COLO668 (cell line): Measurements from ENCODE around the gene ITGB5.

ENCODE experiments used
- DNase-seq: peaks from one replicate; lab custom pipeline; 2025; ENCODE audit not compliant: unreplicated experiment; lab: John Stamatoyannopoulos, UW

The ITGB5 gene

GRCh38 chr3:124815781-124816180, 71.4 kb downstream of the ITGB5 start:
- DNase-seq, result no peak

DNA sequence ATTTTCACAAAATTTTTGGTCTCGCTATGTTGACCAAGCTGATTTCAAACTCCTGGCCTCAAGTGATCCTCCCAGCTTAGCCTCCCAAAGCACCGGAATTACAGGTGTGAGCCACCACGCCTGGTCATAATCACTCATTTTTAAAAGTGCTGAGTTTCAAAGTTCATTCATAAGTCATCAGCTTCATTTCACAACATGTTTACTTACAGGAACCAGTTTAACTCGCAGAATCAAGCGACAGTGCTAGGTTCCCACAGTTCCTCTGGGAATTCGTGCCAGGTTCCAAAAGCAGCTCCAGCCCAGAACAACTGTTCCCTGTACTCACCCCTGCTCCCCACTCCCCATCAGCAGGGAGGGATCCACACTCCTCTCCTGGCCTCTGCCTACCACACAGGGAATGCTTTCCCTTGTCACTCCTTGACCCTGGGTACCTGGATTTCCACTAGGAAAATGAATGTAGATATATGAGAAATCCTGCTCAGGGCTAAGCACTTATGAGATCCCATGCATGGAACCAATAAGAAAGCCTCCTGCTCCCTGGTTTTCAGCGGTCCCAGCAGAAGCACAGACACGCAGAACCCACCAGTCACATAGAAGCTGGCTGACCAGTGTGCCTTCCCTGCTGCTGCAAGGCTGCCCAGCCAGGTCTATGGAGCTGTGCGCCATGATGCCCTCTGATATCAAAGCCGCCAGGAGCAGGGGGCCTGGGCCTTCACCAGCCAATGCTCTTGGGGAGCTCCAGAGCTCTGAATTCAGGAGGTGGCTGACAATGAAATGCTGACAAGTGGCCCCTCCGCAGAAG, 72.3 kb downstream of the ITGB5 start:
- DNase-seq, result no peak

DNA sequence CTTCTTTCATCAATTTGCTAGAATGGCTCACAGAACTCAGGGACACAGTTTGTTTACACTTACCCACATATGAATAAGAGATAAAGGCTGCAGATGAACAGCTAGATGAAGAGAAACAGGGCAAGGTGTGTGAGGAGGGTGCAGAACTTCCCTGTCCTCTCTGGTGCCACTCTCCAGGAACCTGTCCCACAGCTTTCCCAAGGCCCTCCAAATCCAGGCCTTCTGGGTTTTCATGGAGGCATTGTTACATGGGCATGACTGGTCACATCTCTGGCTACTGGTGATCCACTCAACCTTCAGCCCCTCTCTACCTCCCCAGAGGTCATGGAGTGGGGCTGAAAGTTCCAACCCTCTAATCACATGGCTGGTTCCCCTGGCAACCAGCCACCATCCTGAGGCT, 73.6 kb downstream of the ITGB5 start:
- DNase-seq, result no peak

GRCh38 chr3:124812291-124813265, 74.6 kb downstream of the ITGB5 start:
- DNase-seq, result peak; percentile 63

GRCh38 chr3:124811436-124811835, 75.7 kb downstream of the ITGB5 start:
- DNase-seq, result no peak

DNA sequence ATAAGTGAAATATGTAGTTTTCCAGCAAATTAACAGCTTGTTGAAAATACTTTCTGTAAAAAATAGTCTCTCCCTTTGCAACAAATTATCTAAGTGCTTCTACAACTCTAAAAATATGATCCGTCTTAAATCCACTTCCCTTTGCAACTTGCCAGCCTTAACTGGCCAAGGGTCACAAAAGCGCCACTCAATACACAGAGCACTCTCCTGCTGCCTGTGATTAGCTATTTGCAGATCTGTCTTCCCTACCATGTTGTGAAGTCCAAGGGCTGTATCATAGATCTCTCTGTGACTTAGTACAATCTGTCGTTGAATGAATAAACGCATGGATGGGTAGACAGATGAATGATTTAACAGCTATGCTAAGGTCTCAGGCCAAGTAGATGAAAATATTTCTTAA, 76.2 kb downstream of the ITGB5 start:
- DNase-seq, result no peak

DNA sequence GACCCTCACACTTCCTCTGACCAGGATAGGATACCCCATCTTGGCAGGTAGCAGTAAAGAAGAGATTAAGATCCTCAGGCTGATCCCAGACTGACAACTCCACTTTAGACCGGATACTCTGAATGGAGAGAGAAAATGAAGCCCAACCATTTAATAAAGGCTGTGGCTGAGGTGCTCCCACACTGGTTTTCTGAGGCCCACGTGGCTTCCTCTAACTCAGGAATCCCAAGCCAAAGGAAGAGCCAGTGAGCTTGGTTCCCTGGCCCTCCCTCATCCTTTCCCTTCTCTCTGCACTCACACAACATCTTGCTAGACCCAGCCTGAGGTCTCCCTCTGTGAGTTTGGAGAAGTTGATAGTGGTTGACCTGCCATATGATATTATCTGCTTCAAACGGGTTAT, 78.1 kb downstream of the ITGB5 start:
- no peak for DNase-seq

DNA sequence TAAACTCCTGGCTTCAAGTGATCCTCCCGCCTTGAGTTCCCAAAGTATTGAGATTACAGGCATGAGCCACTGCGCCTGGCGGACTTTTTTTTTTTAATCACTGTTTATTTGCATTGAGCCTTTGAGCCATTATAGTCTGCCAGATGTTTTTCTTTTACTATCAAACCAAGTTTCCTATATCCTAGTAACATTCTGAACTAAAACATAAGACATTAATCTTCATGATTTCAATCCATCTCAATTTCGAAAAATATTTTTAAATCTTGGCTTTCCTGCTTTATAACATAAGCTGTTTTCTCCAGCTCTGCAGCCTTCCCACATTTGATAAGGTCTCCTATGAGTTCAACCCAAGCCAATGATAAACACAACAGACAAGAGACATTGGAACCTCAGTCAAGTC, 81.5 kb downstream of the ITGB5 start:
- no peak for DNase-seq

DNA sequence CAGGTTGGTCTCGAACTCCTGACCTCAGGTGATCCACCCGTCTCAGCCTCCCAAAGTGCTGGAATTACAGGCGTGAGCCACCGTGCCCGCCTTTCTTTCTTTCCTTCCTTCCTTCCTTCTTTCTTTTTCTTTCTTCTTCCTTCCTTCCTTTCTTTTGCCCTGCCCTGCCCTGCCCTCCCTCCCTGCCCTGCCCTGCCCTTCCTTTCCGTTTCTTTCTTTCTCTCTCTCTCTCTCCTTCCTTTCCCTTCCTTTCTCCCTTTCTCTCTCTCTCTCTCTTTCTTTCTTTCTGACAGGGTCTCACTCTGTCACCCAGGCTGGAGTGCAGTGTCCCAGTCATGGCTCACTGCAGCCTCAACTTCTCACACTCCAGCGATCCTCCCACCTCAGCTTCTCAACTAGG, 82.3 kb downstream of the ITGB5 start:
- no peak for DNase-seq

GRCh38 chr3:124802702-124803101, 84.5 kb downstream of the ITGB5 start:
- no peak for DNase-seq

- no peak for DNase-seq
These were observed 85.0 kb downstream of the ITGB5 start for GRCh38 chr3:124802061-124802698.

DNA sequence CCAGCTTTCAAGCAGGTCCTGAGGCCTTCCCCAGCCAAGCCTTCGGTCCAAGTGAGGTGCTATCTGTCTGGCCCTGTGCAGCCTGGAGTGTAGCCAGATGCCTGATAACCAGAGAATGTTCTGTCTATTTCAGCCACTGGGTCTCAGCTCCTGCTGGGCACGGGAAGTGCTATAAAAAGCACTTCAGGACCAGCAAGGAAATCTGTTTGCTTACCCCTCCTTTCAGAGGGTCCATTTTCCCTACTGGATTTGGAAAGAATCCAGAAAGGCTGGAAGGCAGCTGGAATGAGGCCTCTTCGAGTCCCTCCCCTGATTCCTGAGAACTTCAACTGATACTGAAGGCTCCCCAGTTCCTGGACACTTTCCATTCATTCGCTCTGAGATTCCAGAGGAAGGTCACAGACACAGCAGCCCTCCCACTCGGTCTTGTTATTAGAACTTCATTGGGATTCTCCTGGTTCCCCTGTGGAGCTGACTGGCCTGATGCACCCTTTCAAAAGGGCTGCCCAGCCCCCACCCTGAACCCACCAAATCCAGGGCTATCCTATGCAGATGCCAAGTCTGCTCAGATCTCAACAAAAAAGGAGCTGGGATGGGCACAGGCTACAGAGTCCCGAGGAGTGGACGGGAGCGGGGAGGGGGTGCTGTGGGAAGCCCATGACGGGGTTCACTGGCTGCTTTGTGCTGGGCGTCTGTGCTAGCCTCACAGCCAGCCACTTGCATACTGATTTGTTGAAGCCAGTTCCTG, 86.5 kb downstream of the ITGB5 start:
- DNase-seq, result no peak

GRCh38 chr3:124800076-124800475, 87.1 kb downstream of the ITGB5 start:
- no peak for DNase-seq

- DNase-seq, result no peak
These were observed 87.5 kb downstream of the ITGB5 start for GRCh38 chr3:124799676-124800075.

- no peak for DNase-seq
These were observed 89.7 kb downstream of the ITGB5 start for GRCh38 chr3:124797426-124797945.

- no peak for DNase-seq
These were observed 90.7 kb downstream of the ITGB5 start for GRCh38 chr3:124796477-124796876.

DNA sequence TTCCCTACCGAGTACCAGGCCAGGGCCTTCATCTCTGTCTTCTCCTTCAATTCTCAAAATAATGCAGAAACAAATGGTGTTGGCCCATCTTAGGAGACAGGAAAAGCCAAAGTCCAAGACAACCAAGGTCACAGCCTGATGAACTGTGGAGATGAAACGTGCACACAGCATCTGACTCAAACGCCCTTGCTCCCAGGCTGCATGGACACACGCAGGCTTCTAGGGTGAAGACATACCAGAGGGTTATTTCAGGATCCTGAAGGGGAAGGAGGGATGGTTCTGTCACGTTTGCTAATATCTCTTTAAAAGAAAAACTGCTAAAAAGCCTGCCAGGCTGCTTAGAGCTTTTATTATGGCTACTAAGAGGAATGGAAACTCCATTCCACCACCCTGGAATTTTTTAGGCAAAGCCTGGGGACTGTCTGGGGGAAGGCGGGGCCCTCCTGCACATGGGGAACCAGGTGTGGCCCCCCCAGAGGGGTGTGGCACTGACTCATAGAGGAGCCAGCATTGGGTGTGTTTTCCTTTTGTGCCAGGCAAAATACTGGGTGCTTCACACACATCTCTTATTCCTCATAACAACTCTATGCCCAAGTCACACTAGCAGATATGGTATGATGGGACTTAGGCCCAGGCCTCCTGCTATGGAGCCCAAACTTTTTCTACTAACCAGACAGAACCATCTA, 94.0 kb downstream of the ITGB5 start:
- no peak for DNase-seq

DNA sequence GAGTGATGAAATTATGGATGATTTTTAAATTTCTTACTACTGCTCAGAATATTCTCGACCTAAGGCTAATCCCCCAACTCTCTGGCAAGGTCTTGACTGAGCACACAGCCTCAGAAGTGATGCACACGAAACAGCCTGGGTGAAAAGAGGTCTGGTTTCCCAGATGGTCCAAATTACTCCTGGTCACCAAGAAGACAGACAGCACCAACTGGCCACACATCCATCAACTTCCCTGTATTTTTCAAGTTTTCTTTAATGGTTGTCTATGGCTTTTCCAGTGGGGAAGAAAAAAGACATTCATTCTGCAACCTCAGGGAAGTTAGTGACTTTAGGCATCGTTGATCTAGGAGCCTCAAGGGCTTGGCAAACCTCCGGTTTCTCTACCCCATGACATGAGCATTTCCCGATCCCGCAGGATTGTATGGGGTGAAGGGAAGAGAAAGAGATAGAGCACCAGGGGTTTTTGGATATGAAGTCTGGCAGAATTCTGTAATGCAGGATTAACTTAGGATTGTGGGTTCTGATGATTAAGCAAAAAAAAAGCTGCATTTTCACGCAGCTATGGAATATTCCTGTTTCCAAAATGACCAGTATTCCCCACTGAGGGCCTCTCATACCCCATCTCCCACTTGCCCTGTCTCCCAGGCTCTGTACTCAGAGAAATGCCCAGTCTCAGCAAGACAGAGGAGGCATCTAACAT, 94.7 kb downstream of the ITGB5 start:
- no peak for DNase-seq

DNA sequence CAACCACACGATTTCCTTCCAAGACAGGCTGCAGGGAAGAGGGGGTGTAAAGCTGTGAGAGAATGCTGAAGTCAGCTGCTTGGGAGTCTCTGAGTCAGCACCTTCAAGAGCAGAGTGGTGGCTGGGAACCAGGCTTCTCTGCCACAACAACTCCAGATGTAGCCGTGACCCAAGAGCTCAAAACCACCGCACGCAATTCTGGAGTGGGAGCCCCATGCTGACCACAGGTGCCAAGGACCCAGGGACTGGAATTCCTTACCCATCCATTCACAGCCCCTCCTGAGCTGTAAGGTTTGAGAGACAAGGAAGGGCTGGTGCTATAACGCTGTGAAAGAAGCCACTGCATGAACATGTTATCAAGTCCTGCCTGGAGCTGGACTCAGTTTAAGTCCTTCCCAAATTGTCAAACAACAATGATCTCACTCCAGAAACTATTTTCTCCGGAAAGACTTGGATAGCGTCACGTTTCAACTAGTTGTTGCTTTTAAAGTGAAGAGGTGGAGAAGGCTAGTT, 95.5 kb downstream of the ITGB5 start:
- no peak for DNase-seq
